Activated T-cell treated with anti-CD3 and anti-CD28 coated beads, Interleukin-2, amount 50 U/mL, for 4 hours (primary cell): ENCODE measurements around the gene DGKD. TPM values are rescaled to one million over a fixed set of nuclear protein-coding genes. Genes with fewer than 3 reads are reported as not detected.

ENCODE experiments used
- ATAC-seq, 2 donors: fragments of 200-7000 bp; cut with Tn5 transposase; one replicate each; pipeline ENCODE4 v1.10.0; 2021
- DNase-seq: peaks from one replicate; pipeline ENCODE4 v3.0.0-alpha.2; 2020
- H3K27me3 Mint-ChIP-seq: one replicate; pipeline ENCODE4 v1.8.0; 2021; ENCODE audit warnings: low read depth, mixed read lengths
- H3K36me3 Mint-ChIP-seq: one replicate; pipeline ENCODE4 v1.8.0; 2022; ENCODE audit warnings: mixed read lengths; ENCODE audit not compliant: insufficient read depth
- H3K4me1 Mint-ChIP-seq: one replicate; pipeline ENCODE4 v1.8.0; 2021; ENCODE audit warnings: low read depth, mixed read lengths
- H3K4me3 Mint-ChIP-seq: one replicate; pipeline ENCODE4 v1.8.0; 2021; ENCODE audit warnings: mild to moderate bottlenecking, moderate library complexity, mixed read lengths
- H3K9me3 Mint-ChIP-seq: one replicate; pipeline ENCODE4 v1.8.0; 2021; ENCODE audit warnings: mixed read lengths
- total RNA-seq, 3 donors: library from RNA; stranded (reverse); gene quantifications; one replicate each; pipeline ENCODE4 v1.2.1, GENCODE V29; 2021

DGKD gene
- total RNA-seq, 3 donors from 2014 or later: 38.8 to 44.9 (median 39.3) TPM

GRCh38 chr2:233479616-233480489 lies 125.6 kb downstream of the DGKD start:
- H3K27me3 Mint-ChIP-seq: no peaks in the 10 kb centered on the region
- peaks cover 5% of the 10 kb centered on the region for H3K36me3 Mint-ChIP-seq
- H3K9me3 Mint-ChIP-seq: no peaks in the 10 kb centered on the region
- no peak for ATAC-seq
- no peak for DNase-seq
- no peak overlapping the region for H3K4me3 Mint-ChIP-seq
- H3K4me1 Mint-ChIP-seq: no peaks in the 10 kb centered on the region

GRCh38 chr2:233480490-233481202 lies 126.4 kb downstream of the DGKD start:
- H3K4me3 Mint-ChIP-seq: no peak overlapping the region
- H3K4me1 Mint-ChIP-seq: no peaks in the 10 kb centered on the region
- ATAC-seq: peak in 1 of 2 donors; percentile 12
- peaks cover 5% of the 10 kb centered on the region for H3K36me3 Mint-ChIP-seq
- H3K27me3 Mint-ChIP-seq: no peaks in the 10 kb centered on the region
- DNase-seq: no peak
- no peaks in the 10 kb centered on the region for H3K9me3 Mint-ChIP-seq

- Mint-ChIP-seq H3K36me3 (peaks cover 5% of the 10 kb centered on the region), H3K9me3 (no peaks in the 10 kb centered on the region), H3K4me3 (no peak overlapping the region), H3K4me1 (no peaks in the 10 kb centered on the region), H3K27me3 (no peaks in the 10 kb centered on the region)
- ATAC-seq (no peak), DNase-seq (no peak)
These were observed 127.3 kb downstream of the DGKD start for GRCh38 chr2:233481368-233482142.

GRCh38 chr2:233482616-233483015 lies 128.3 kb downstream of the DGKD start:
- DNase-seq: no peak
- H3K27me3 Mint-ChIP-seq: no peaks in the 10 kb centered on the region
- no peak for ATAC-seq
- H3K4me3 Mint-ChIP-seq: no peak overlapping the region
- peaks cover 4% of the 10 kb centered on the region for H3K36me3 Mint-ChIP-seq
- no peaks in the 10 kb centered on the region for H3K9me3 Mint-ChIP-seq
- H3K4me1 Mint-ChIP-seq: no peaks in the 10 kb centered on the region

GRCh38 chr2:233485726-233486125 lies 131.4 kb downstream of the DGKD start:
- no peaks in the 10 kb centered on the region for H3K4me1 Mint-ChIP-seq
- no peak for ATAC-seq
- no peak for DNase-seq
- no peaks in the 10 kb centered on the region for H3K27me3 Mint-ChIP-seq
- H3K9me3 Mint-ChIP-seq: no peaks in the 10 kb centered on the region
- no peak overlapping the region for H3K4me3 Mint-ChIP-seq
- H3K36me3 Mint-ChIP-seq: peaks cover 11% of the 10 kb centered on the region

- peaks cover 10% of the 10 kb centered on the region for H3K36me3 Mint-ChIP-seq
These were observed 132.1 kb downstream of the DGKD start for GRCh38 chr2:233486357-233486756.

GRCh38 chr2:233486778-233487552 lies 132.7 kb downstream of the DGKD start:
- H3K27me3 Mint-ChIP-seq: no peaks in the 10 kb centered on the region
- no peaks in the 10 kb centered on the region for H3K4me1 Mint-ChIP-seq
- DNase-seq (no peak), ATAC-seq (no peak)
- H3K36me3 Mint-ChIP-seq: peaks cover 13% of the 10 kb centered on the region
- H3K9me3 Mint-ChIP-seq: no peaks in the 10 kb centered on the region
- H3K4me3 Mint-ChIP-seq: no peak overlapping the region

More at GRCh38 chr2:233486357-233486756, 132.1 kb downstream of the DGKD start:
- Mint-ChIP-seq H3K4me3 (no peak overlapping the region), H3K4me1 (no peaks in the 10 kb centered on the region), H3K9me3 (no peaks in the 10 kb centered on the region), H3K27me3 (no peaks in the 10 kb centered on the region)
- ATAC-seq: no peak
- DNase-seq: no peak

- peaks cover 15% of the 10 kb centered on the region for H3K36me3 Mint-ChIP-seq
- DNase-seq (no peak), ATAC-seq (no peak)
- no peaks in the 10 kb centered on the region for H3K9me3 Mint-ChIP-seq
- H3K4me1 Mint-ChIP-seq: no peaks in the 10 kb centered on the region
- no peaks in the 10 kb centered on the region for H3K27me3 Mint-ChIP-seq
- H3K4me3 Mint-ChIP-seq: no peak overlapping the region
These were observed 133.6 kb downstream of the DGKD start for GRCh38 chr2:233487748-233488345.

GRCh38 chr2:233489143-233489542 lies 134.8 kb downstream of the DGKD start:
- no peaks in the 10 kb centered on the region for H3K9me3 Mint-ChIP-seq
- no peak for ATAC-seq
- H3K4me3 Mint-ChIP-seq: no peak overlapping the region
- no peaks in the 10 kb centered on the region for H3K27me3 Mint-ChIP-seq
- H3K36me3 Mint-ChIP-seq: peaks cover 17% of the 10 kb centered on the region
- no peak for DNase-seq
- H3K4me1 Mint-ChIP-seq: no peaks in the 10 kb centered on the region

GRCh38 chr2:233489666-233490065 lies 135.4 kb downstream of the DGKD start:
- Mint-ChIP-seq H3K9me3 (no peaks in the 10 kb centered on the region), H3K27me3 (no peaks in the 10 kb centered on the region), H3K36me3 (peaks cover 17% of the 10 kb centered on the region), H3K4me3 (no peak overlapping the region), H3K4me1 (no peaks in the 10 kb centered on the region)
- ATAC-seq (no peak), DNase-seq (no peak)

- H3K4me1 Mint-ChIP-seq: no peaks in the 10 kb centered on the region
- H3K36me3 Mint-ChIP-seq: peaks cover 19% of the 10 kb centered on the region
- ATAC-seq: no peak
- no peak for DNase-seq
- no peaks in the 10 kb centered on the region for H3K27me3 Mint-ChIP-seq
- no peak overlapping the region for H3K4me3 Mint-ChIP-seq
- no peaks in the 10 kb centered on the region for H3K9me3 Mint-ChIP-seq
These were observed 136.5 kb downstream of the DGKD start for GRCh38 chr2:233490831-233491230.

GRCh38 chr2:233491326-233491725 lies 137.0 kb downstream of the DGKD start:
- no peaks in the 10 kb centered on the region for H3K9me3 Mint-ChIP-seq
- ATAC-seq: no peak
- no peaks in the 10 kb centered on the region for H3K4me1 Mint-ChIP-seq
- no peak overlapping the region for H3K4me3 Mint-ChIP-seq
- H3K27me3 Mint-ChIP-seq: no peaks in the 10 kb centered on the region
- no peak for DNase-seq
- H3K36me3 Mint-ChIP-seq: peaks cover 21% of the 10 kb centered on the region

GRCh38 chr2:233492078-233492477 lies 137.8 kb downstream of the DGKD start:
- Mint-ChIP-seq H3K27me3 (no peaks in the 10 kb centered on the region), H3K9me3 (no peaks in the 10 kb centered on the region), H3K4me1 (no peaks in the 10 kb centered on the region), H3K4me3 (no peak overlapping the region), H3K36me3 (peaks cover 27% of the 10 kb centered on the region)
- ATAC-seq (no peak), DNase-seq (no peak)
